ENCODE data around the gene SLIT1.

DNA sequence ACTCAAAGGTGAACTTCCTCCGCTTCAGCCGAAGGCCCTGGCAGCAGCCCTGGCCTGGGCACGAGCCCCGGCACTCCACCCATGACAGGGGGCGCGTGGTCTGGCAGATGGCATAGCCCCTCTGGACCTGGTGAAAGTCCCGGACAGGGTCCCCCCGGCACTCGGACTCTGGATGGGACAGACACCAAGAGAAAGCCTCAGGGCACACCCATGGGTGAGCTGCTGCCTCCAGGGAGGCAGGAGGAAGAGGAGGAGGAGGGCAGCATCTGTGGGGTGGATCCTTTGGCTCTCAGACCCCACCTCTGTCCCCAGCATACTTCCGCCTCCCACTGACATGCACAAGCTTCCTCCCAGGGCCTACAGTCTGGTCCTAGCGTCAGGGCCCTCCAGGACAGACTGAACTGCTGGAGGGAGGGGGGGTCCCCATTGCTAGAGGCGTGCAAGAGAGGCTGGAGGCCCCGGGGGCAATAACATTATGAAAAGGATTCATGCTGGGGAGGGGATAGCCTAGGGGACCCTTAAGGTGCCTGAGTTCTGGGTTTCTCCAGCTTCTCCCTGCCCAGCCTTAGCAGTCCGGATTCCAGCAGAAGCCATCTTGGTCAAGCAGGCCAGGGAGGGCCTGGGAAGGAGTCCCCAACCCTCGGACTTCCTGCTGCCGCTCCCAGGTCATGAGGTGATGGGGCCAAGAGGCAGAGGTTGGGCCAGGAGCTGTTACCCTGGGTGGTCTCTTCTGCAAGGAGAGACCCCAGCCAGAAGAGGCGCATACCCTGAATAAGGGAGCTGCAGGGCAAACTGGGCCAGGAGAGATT lies 184.4 kb downstream of the SLIT1 start:
- TF ChIP-seq, protein P1, sequence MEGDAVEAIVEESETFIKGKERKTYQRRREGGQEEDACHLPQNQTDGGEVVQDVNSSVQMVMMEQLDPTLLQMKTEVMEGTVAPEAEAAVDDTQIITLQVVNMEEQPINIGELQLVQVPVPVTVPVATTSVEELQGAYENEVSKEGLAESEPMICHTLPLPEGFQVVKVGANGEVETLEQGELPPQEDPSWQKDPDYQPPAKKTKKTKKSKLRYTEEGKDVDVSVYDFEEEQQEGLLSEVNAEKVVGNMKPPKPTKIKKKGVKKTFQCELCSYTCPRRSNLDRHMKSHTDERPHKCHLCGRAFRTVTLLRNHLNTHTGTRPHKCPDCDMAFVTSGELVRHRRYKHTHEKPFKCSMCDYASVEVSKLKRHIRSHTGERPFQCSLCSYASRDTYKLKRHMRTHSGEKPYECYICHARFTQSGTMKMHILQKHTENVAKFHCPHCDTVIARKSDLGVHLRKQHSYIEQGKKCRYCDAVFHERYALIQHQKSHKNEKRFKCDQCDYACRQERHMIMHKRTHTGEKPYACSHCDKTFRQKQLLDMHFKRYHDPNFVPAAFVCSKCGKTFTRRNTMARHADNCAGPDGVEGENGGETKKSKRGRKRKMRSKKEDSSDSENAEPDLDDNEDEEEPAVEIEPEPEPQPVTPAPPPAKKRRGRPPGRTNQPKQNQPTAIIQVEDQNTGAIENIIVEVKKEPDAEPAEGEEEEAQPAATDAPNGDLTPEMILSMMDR (IDR thresholded peaks at IDR 0.05; ENCODE audit: insufficient read depth, low read depth, low read length), result no peak
- no peak for TF ChIP-seq EZH2 (IDR thresholded peaks at IDR 0.05; ENCODE audit: insufficient read depth, low read length)
